ENCODE data around the gene FCER1G.
"Not testable (repeated sequence)": the region's sequence is repeated elsewhere in the genome, so short reads cannot be mapped to it uniquely, and the experiment has no call there.

The FCER1G gene

DNA sequence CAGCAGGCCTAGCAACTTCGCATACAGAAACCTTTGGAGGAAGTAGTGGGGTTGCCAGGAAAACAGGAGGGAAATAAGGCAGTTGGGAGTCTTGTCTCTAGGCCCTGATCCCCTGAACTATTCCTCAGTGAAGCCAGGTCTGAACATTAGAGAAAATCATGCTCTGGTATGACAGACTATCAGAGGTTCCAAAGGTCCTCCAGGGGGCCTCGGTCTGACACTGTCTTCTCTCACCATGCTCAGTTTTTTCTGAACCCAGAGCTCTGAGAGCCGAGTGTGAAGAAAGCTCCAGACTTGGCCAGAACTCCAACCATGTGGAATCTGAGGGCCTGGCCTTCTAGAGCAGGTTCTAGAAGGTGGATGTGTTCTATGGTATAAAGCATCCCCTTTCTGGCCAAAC is 14.8 kb downstream of the FCER1G start:
- ATAC-seq (replicated peaks; ENCODE audit: extremely low read depth, poor library complexity, severe bottlenecking) (no peak), DNase-seq (ENCODE audit: low spot score in 2 of 2) (no peak)
- Mint-ChIP-seq H3K27ac (ENCODE audit: low read depth) (no peak overlapping the region), H3K4me1 (peaks cover 30% of the 10 kb centered on the region), H3K27me3 (no peaks in the 10 kb centered on the region), H3K4me3 (no peak overlapping the region), H3K36me3 (ENCODE audit: insufficient read depth) (peaks cover 15% of the 10 kb centered on the region), H3K9me3 (no peaks in the 10 kb centered on the region)

DNA sequence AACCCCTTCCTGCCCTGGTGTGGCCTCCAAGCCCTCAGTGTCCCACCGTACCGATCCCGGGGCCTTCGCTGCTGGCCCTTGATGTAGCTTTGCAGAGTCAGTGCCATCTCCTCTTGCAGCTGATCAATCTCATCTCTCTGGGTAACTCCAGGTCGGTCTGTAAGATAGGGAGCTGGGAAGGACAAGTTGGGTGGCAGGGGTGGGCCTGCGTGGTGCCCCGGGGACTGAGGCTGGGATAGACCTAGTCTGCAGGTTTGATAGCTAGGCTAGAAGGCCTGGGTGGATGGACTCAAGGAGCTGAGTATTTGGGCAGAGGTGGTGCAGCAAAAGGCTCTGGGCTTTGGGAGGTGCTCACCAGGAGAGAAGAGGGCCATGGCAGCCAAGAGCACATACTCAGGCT is 15.7 kb downstream of the FCER1G start:
- no peaks in the 10 kb centered on the region for H3K9me3 Mint-ChIP-seq
- no peak for DNase-seq (ENCODE audit: low spot score in 2 of 2)
- peaks cover 22% of the 10 kb centered on the region for H3K4me1 Mint-ChIP-seq
- H3K36me3 Mint-ChIP-seq (ENCODE audit: insufficient read depth), result peaks cover 14% of the 10 kb centered on the region
- H3K4me3 Mint-ChIP-seq, result no peak overlapping the region
- H3K27me3 Mint-ChIP-seq, result peaks cover 6% of the 10 kb centered on the region
- H3K27ac Mint-ChIP-seq (ENCODE audit: low read depth), result no peak overlapping the region
- ATAC-seq (replicated peaks; ENCODE audit: extremely low read depth, poor library complexity, severe bottlenecking), result no peak

DNA sequence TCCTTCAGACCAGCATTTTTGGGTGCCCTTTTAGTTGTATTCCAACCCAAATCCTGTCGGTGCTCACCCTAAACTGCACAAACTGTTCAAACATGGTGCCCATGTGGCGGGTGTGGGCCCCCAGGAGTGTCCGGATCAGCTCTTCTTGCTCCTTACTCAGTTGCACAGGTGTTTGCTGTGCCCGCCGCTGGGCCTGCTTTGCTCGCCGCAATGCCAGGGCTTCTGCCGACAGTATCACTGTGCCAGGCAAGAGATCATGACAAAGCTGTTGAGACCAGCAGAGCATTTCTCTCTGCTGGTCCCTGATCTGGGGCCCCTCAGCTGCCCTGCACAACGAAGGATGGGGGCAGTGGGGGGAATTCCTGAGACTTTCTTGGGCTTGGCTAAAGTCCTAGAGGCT is 18.0 kb downstream of the FCER1G start:
- Mint-ChIP-seq H3K36me3 (ENCODE audit: insufficient read depth) (peaks cover 9% of the 10 kb centered on the region), H3K27ac (ENCODE audit: low read depth) (no peak overlapping the region), H3K4me1 (no peaks in the 10 kb centered on the region), H3K27me3 (peaks cover 21% of the 10 kb centered on the region), H3K4me3 (no peak overlapping the region), H3K9me3 (no peaks in the 10 kb centered on the region)
- DNase-seq (ENCODE audit: low spot score in 2 of 2) (no peak), ATAC-seq (replicated peaks; ENCODE audit: extremely low read depth, poor library complexity, severe bottlenecking) (no peak)

DNA sequence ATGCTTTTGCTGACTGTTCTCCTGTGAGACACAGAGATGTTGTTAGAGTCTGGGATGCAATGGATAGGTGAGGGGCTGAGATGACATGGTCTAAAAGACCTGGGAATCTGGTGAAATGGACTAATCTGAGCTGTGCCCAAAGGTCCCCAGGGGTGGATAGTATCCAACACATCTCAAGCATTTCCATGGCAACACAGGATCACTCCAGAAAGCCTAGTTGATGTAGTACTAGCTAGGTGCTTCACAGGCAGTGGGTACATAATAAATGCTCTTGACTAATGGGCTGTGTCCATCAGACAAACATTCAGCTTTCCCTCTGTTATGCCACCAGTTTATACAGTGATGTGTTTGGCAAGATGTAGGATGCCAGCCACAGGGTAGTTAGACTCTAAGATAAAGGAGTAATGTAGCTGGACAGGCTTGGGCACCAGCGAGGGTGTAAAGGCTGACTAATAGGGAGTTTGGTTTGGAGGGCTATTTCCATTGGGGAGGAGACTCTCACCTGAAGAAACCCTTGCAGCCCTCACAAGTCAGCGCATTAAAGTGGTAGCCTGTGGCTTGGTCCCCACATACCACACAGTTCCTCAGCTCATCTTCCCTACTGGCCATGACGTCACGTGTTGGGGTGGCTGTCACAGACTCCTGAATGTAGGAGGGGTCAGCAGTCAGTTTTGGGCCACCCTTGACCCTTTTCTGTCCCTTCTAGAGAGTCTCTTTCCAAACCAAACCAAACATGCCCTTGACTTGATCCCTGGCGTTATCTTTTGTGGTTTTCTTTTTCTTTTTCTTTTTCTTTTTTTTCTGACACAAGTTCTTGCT is 21.1 kb downstream of the FCER1G start:
- no peaks in the 10 kb centered on the region for H3K9me3 Mint-ChIP-seq
- peaks cover 42% of the 10 kb centered on the region for H3K27me3 Mint-ChIP-seq
- no peaks in the 10 kb centered on the region for H3K4me1 Mint-ChIP-seq
- H3K27ac Mint-ChIP-seq (ENCODE audit: low read depth), result peak overlapping the region; percentile 36
- no peaks in the 10 kb centered on the region for H3K36me3 Mint-ChIP-seq (ENCODE audit: insufficient read depth)
- no peak for ATAC-seq (replicated peaks; ENCODE audit: extremely low read depth, poor library complexity, severe bottlenecking)
- DNase-seq (ENCODE audit: low spot score in 2 of 2), result no peak
- no peak overlapping the region for H3K4me3 Mint-ChIP-seq

DNA sequence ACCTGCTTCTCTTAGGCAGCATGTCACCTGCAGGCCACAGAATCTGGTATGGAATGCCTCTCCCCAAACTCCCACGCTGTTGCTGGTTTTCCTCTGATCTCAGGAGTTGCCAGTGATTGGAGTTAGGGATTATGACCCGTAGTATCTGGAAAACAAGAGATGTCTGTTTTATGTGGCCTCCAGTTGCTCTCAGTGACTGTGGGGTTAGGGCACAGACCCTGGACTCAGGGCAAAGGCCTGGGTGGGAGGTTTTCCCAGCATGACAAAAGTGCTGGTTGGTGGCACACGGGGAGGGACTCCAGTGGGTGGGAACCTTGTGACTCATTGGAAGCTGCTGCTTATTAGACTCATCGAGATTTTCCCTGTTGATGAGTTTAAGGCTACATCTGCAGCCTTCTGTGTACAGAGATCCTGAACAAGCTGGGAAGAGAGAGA is 23.0 kb downstream of the FCER1G start, which contains the start of gene NR1I3:
Gene NR1I3, minus strand, starts transcription at position 165 of the 435 bp plus-strand sequence. CDS start 1,638 bp downstream, outside the sequence.
- Mint-ChIP-seq H3K36me3 (ENCODE audit: insufficient read depth) (no peaks in the 10 kb centered on the region), H3K4me1 (no peaks in the 10 kb centered on the region), H3K27ac (ENCODE audit: low read depth) (no peak within 1 kb of the TSS), H3K9me3 (no peaks in the 10 kb centered on the region), H3K27me3 (peaks cover 42% of the 10 kb centered on the region), H3K4me3 (no peak within 1 kb of the TSS)
- no peak for DNase-seq (ENCODE audit: low spot score in 2 of 2)
- ATAC-seq (replicated peaks; ENCODE audit: extremely low read depth, poor library complexity, severe bottlenecking), result no peak

DNA sequence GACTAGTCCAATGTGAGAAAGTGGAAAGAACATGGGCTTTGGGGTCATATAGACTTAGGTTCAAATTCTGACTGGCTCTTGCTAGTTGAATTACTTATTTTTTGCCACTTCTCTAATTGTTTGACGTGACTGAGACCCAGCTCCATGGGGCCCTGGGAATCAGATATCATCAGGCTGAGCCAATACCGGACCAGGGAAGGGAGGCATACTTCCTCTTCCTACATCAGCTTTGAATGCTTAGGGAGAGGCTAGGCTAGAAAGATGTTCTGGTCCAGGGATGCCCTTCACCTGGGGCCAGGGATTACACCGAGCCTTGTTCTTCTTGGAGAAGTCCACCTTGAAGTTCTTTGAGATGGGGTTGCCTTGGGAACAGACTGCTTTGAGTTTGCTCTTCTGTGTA is 26.6 kb downstream of the FCER1G start:
- H3K4me3 Mint-ChIP-seq, result no peak overlapping the region
- DNase-seq (ENCODE audit: low spot score in 2 of 2), result no peak
- H3K36me3 Mint-ChIP-seq (ENCODE audit: insufficient read depth), result no peaks in the 10 kb centered on the region
- no peak overlapping the region for H3K27ac Mint-ChIP-seq (ENCODE audit: low read depth)
- H3K4me1 Mint-ChIP-seq, result no peaks in the 10 kb centered on the region
- no peak for ATAC-seq (replicated peaks; ENCODE audit: extremely low read depth, poor library complexity, severe bottlenecking)
- peaks cover 26% of the 10 kb centered on the region for H3K27me3 Mint-ChIP-seq
- H3K9me3 Mint-ChIP-seq, result no peaks in the 10 kb centered on the region

DNA sequence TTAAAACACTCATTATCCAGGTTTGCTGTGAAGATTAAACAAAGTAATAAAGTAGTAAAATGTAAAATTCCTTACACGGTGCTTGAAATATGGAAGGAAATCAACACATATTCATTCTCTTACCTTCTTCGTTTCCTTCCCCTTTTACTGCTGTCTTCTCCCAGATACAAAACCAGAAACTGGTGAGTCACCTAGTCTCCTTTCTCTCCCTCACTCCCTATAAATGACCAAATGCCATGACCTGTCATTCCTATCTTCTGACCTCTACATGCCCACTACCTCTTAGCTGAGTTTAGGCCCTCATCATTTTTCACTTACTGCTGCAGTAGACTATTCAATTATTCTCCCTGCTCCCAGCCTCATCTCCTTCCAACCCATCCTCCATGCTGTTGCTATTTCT is 27.2 kb downstream of the FCER1G start:
- Mint-ChIP-seq H3K4me1 (no peaks in the 10 kb centered on the region), H3K27me3 (peaks cover 24% of the 10 kb centered on the region)
- no peak for ATAC-seq (replicated peaks; ENCODE audit: extremely low read depth, poor library complexity, severe bottlenecking)

DNA sequence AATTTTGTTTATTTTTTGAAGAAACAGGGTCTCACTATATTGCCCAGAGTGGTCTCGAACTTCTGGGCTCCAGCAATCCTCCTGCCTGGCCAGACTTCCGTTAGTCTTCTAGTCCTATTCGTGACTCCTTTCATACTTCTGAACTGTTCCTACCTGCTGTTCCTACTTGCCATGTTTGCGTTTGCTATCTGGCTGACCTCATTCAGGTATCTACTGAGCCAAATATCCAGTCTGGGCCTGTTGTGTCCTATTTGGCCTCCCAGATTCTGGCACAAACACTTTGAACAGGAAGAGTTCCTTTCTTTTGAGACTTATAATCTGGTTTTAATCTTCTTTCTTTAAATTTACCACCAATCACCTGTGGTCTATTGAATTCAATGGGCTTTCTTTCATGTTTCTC is 29.8 kb downstream of the FCER1G start:
- ATAC-seq (replicated peaks; ENCODE audit: extremely low read depth, poor library complexity, severe bottlenecking), result no peak
- no peaks in the 10 kb centered on the region for H3K36me3 Mint-ChIP-seq (ENCODE audit: insufficient read depth)
- DNase-seq (ENCODE audit: low spot score in 2 of 2), result no peak
- no peaks in the 10 kb centered on the region for H3K4me1 Mint-ChIP-seq
- no peaks in the 10 kb centered on the region for H3K9me3 Mint-ChIP-seq
- peaks cover 10% of the 10 kb centered on the region for H3K27me3 Mint-ChIP-seq
- no peak overlapping the region for H3K27ac Mint-ChIP-seq (ENCODE audit: low read depth)
- H3K4me3 Mint-ChIP-seq, result no peak overlapping the region

More for the DNA sequence above, 27.2 kb downstream of the FCER1G start:
- Mint-ChIP-seq H3K36me3 (ENCODE audit: insufficient read depth) (no peaks in the 10 kb centered on the region), H3K4me3 (no peak overlapping the region), H3K27ac (ENCODE audit: low read depth) (no peak overlapping the region), H3K9me3 (no peaks in the 10 kb centered on the region)
- DNase-seq (ENCODE audit: low spot score in 2 of 2), result no peak

DNA sequence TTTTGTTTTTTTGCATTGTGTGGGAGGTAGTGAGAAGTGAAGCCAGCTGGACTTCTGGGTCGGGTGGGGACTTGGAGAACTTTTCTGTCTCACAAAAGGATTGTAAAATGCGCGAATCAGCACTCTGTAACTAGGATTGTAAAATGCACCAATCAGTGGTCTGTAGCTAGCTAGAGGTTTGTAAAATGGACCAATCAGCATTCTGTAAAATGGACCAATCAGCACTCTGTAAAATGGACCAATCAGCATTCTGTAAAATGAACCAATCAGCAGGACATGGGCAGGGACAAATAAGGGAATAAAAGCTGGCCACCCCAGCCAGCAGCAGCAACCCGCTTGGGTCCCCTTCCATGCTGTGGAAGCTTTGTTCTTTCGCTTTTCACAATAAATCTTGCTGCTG is 35.0 kb downstream of the FCER1G start:
- not testable (repeated sequence) for ATAC-seq (replicated peaks; ENCODE audit: extremely low read depth, poor library complexity, severe bottlenecking); H3K27ac Mint-ChIP-seq (ENCODE audit: low read depth); H3K4me3 Mint-ChIP-seq; H3K9me3 Mint-ChIP-seq; DNase-seq (ENCODE audit: low spot score in 2 of 2); H3K4me1 Mint-ChIP-seq; H3K36me3 Mint-ChIP-seq (ENCODE audit: insufficient read depth)
- H3K27me3 Mint-ChIP-seq, result peaks cover 19% of the 10 kb centered on the region

DNA sequence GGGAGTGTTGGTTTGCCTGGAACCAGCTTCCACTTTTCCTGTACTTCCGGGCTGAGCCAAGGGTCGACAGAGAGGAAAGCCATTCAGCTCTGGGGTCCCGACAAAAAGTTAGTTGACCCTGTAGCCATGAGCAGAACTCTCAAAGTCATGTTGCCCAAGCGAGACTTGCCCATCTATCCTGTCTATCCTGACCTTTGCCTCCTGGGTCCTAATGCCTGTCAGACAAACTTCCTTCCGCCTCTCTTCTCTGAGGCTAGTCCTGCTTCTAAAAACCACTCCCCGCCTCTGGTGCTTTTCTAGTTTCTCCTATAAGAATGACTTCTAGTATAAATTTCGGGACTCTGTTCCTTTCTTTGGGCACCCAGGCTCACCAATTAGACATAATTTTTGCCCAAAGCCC is 35.7 kb downstream of the FCER1G start:
- Mint-ChIP-seq H3K4me3 (no peak overlapping the region), H3K4me1 (no peaks in the 10 kb centered on the region), H3K36me3 (ENCODE audit: insufficient read depth) (peaks cover 5% of the 10 kb centered on the region), H3K27me3 (peaks cover 19% of the 10 kb centered on the region), H3K9me3 (no peaks in the 10 kb centered on the region), H3K27ac (ENCODE audit: low read depth) (no peak overlapping the region)
- ATAC-seq (replicated peaks; ENCODE audit: extremely low read depth, poor library complexity, severe bottlenecking) (no peak), DNase-seq (ENCODE audit: low spot score in 2 of 2) (no peak)

DNA sequence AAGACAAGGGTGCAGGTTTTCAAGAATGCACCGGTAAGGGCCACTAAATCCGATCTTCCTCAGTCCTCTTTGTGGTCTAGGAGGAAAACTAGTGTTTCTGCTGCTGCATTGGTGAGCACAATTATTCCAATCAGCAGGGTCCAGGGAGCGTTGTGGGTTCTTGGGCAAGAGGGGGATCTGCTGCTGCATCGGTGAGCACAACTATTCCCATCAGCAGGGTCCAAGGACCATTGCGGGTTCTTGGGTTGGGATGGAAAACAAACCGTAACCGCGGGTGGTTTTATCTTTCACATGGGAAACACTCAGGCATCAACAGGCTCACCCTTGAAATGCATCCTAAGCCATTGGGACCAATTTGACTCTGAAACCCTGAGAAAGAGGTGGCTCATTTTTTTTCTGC is 36.5 kb downstream of the FCER1G start:
- H3K27ac Mint-ChIP-seq (ENCODE audit: low read depth), result no peak overlapping the region
- DNase-seq (ENCODE audit: low spot score in 2 of 2) (no peak), ATAC-seq (replicated peaks; ENCODE audit: extremely low read depth, poor library complexity, severe bottlenecking) (no peak)
- no peak overlapping the region for H3K4me3 Mint-ChIP-seq
- no peaks in the 10 kb centered on the region for H3K9me3 Mint-ChIP-seq
- peaks cover 21% of the 10 kb centered on the region for H3K27me3 Mint-ChIP-seq
- no peaks in the 10 kb centered on the region for H3K4me1 Mint-ChIP-seq
- peaks cover 5% of the 10 kb centered on the region for H3K36me3 Mint-ChIP-seq (ENCODE audit: insufficient read depth)

DNA sequence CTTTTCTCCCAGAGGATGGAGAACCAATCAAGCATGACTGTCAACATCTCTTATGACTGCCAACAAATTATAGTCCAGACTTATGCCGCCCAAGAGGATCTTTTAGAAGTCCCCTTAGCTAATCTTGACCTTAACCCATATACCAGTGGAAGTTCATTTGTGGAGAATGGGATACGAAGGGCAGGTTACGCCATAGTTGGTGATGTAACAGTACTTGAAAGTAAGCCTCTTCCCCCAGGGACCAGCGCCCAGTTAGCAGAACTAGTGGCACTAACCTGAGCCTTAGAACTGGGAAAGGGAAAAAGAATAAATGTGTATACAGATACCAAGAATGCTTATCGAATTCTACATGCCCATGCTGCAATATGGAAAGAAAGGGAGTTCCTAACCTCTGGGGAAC is 40.2 kb downstream of the FCER1G start:
- H3K4me3 Mint-ChIP-seq; H3K36me3 Mint-ChIP-seq (ENCODE audit: insufficient read depth); ATAC-seq (replicated peaks; ENCODE audit: extremely low read depth, poor library complexity, severe bottlenecking); DNase-seq (ENCODE audit: low spot score in 2 of 2); H3K27ac Mint-ChIP-seq (ENCODE audit: low read depth): not testable (repeated sequence)
- peaks cover 17% of the 10 kb centered on the region for H3K4me1 Mint-ChIP-seq
- H3K27me3 Mint-ChIP-seq, result peaks cover 58% of the 10 kb centered on the region
- H3K9me3 Mint-ChIP-seq, result peaks cover 16% of the 10 kb centered on the region

DNA sequence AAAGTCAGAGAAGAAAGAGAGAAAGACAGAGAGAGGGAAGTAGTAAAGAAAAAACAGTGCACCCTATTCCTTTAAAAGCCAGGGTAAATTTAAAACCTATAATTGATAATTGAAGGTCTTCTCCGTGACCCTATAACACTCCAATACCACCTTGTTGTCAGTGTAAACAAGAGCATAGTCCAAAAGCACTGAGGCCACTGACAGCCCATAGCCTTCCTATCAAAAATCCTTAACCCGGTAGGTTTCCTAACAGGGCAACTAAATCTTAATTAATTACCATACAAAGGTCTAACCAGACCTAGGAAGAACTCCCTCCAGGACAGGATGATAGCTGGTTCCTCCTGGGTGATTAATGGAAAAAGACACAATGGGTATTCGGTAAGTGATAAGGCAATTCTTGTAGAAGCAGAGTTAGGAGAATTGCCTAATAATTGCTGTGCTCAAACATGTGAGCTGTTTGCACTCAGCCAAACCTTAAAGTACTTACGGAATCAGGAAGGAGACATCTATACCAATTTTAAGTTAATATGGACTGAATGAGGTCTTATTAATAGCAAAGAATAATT is 40.9 kb downstream of the FCER1G start:
- DNase-seq (ENCODE audit: low spot score in 2 of 2); ATAC-seq (replicated peaks; ENCODE audit: extremely low read depth, poor library complexity, severe bottlenecking); H3K4me3 Mint-ChIP-seq; H3K36me3 Mint-ChIP-seq (ENCODE audit: insufficient read depth); H3K27ac Mint-ChIP-seq (ENCODE audit: low read depth): not testable (repeated sequence)
- peaks cover 61% of the 10 kb centered on the region for H3K27me3 Mint-ChIP-seq
- peaks cover 16% of the 10 kb centered on the region for H3K9me3 Mint-ChIP-seq
- peaks cover 21% of the 10 kb centered on the region for H3K4me1 Mint-ChIP-seq
